ENCODE data around the gene SHISAL2A. TPM values are rescaled to one million over a fixed set of nuclear protein-coding genes. Genes with fewer than 3 reads are reported as not detected.
A peak's percentile ranks its signal among the peaks of the same experiment; 100 is the strongest.

SHISAL2A gene
- polyA plus RNA-seq, 1 donor from 2014 or later, result not detected

DNA sequence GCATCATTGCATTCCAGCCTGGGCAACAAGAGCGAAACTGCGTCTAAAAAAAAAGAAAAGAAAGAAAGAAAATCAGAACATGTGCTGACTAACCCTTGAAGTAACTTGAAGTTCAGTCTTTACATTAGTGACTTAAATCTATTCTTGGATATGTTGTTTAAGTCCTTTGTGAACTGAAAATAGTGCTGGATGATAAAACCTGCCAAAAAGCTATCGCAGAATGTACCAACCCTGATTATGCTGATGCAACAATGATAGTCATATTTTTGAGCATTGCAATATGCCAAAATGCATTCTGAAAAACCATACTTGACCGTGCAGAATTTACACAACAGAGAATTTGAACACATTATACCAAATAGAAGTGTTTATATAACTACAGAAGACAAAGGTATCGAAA lies 30.7 kb downstream of the SHISAL2A start:
- Histone ChIP-seq H3K27ac (ENCODE audit: low read length) (peak overlapping the region; percentile 98), H3K79me2 (replicated peaks; ENCODE audit: insufficient read depth, low read length) (no peaks in the 10 kb centered on the region), H3K9me2 (ENCODE audit: insufficient read depth, low read length) (no peaks in the 10 kb centered on the region), H3K4me2 (ENCODE audit: low read length) (no peak overlapping the region), H2AFZ (ENCODE audit: low read depth, low read length) (no peak overlapping the region), H3K9ac (ENCODE audit: low read length) (peak overlapping the region; percentile 77), H3K4me3 (ENCODE audit: low read length) (peak overlapping the region; percentile 55), H4K20me1 (ENCODE audit: insufficient read depth) (no peaks in the 10 kb centered on the region), H3K36me3 (ENCODE audit: insufficient read depth, low read length) (no peaks in the 10 kb centered on the region), H3K27me3 (ENCODE audit: insufficient read depth, low read depth, low read length) (no peaks in the 10 kb centered on the region), H3F3A (ENCODE audit: insufficient read depth, low read length, poor library complexity, severe bottlenecking) (peaks cover 15% of the 10 kb centered on the region), H3K9me3 (ENCODE audit: low read length) (no peaks in the 10 kb centered on the region)
- TF ChIP-seq SMC3 (conservative IDR thresholded peaks at IDR 0.05; ENCODE audit: poor library complexity) (no peak), RAD21 (conservative IDR thresholded peaks at IDR 0.05) (no peak), EZH2 (IDR thresholded peaks at IDR 0.05; ENCODE audit: borderline replicate concordance, insufficient read depth, low read length, poor library complexity, severe bottlenecking) (no peak), EP300 (conservative IDR thresholded peaks at IDR 0.05; ENCODE audit: poor library complexity, severe bottlenecking) (no peak), MXI1 (conservative IDR thresholded peaks at IDR 0.05; ENCODE audit: poor library complexity, severe bottlenecking) (no peak), TAF1 (IDR thresholded peaks at IDR 0.05; ENCODE audit: low read depth) (no peak), POLR2AphosphoS5 (IDR thresholded peaks at IDR 0.05) (no peak)
- TF ChIP-seq, protein P1, sequence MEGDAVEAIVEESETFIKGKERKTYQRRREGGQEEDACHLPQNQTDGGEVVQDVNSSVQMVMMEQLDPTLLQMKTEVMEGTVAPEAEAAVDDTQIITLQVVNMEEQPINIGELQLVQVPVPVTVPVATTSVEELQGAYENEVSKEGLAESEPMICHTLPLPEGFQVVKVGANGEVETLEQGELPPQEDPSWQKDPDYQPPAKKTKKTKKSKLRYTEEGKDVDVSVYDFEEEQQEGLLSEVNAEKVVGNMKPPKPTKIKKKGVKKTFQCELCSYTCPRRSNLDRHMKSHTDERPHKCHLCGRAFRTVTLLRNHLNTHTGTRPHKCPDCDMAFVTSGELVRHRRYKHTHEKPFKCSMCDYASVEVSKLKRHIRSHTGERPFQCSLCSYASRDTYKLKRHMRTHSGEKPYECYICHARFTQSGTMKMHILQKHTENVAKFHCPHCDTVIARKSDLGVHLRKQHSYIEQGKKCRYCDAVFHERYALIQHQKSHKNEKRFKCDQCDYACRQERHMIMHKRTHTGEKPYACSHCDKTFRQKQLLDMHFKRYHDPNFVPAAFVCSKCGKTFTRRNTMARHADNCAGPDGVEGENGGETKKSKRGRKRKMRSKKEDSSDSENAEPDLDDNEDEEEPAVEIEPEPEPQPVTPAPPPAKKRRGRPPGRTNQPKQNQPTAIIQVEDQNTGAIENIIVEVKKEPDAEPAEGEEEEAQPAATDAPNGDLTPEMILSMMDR (IDR thresholded peaks at IDR 0.05; ENCODE audit: poor library complexity, severe bottlenecking), result no peak
- TF ChIP-seq, protein P2, sequence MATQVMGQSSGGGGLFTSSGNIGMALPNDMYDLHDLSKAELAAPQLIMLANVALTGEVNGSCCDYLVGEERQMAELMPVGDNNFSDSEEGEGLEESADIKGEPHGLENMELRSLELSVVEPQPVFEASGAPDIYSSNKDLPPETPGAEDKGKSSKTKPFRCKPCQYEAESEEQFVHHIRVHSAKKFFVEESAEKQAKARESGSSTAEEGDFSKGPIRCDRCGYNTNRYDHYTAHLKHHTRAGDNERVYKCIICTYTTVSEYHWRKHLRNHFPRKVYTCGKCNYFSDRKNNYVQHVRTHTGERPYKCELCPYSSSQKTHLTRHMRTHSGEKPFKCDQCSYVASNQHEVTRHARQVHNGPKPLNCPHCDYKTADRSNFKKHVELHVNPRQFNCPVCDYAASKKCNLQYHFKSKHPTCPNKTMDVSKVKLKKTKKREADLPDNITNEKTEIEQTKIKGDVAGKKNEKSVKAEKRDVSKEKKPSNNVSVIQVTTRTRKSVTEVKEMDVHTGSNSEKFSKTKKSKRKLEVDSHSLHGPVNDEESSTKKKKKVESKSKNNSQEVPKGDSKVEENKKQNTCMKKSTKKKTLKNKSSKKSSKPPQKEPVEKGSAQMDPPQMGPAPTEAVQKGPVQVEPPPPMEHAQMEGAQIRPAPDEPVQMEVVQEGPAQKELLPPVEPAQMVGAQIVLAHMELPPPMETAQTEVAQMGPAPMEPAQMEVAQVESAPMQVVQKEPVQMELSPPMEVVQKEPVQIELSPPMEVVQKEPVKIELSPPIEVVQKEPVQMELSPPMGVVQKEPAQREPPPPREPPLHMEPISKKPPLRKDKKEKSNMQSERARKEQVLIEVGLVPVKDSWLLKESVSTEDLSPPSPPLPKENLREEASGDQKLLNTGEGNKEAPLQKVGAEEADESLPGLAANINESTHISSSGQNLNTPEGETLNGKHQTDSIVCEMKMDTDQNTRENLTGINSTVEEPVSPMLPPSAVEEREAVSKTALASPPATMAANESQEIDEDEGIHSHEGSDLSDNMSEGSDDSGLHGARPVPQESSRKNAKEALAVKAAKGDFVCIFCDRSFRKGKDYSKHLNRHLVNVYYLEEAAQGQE (IDR thresholded peaks at IDR 0.05; ENCODE audit: borderline replicate concordance), result no peak

DNA sequence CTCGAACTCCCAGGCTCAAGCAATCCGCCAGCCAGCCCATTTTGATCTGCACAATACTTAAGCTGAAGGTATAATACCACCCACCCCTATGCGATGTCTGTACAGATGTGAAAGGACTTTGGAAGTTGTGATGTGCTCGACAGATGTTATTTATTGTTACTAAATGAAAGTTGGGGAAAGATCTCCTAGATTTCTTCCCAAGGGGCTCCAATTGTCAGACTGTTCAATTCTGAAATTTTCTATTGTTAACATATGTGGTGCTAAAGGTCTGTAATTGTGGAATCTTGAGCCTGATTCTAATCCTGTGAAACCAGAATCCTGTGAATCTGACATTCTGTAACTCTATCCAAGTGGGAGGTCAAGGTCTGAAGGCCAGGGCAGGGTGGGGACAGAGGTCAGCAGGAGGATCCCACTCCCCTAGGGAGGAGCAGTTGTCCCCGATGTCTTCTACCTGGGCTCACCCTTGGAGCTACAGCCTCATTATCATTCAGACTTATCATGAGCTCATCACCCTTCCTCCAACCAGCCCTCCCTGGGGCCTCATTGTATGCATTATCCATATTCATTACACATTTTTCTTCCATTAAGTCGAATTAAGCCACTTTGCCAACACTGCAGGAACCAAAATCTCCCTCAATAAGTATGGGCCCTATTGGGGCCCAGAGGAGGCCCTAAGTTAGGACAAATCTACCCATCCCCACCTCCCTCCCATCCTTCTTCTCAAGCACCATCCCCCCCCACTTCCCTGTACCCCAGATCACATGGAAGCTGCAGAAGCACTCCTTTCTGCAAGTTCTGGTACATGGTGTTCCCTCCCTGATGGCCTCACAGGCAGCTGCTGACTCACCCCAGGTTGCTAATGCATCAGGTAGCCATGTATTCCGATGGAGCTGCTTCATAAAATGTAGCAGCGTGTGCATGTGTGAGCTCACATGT lies 32.3 kb downstream of the SHISAL2A start:
- Histone ChIP-seq H3K9me3 (ENCODE audit: low read length) (no peaks in the 10 kb centered on the region), H3K27ac (ENCODE audit: low read length) (peak overlapping the region; percentile 59), H3K79me2 (replicated peaks; ENCODE audit: insufficient read depth, low read length) (no peaks in the 10 kb centered on the region), H3K9ac (ENCODE audit: low read length) (no peak overlapping the region), H3K36me3 (ENCODE audit: insufficient read depth, low read length) (no peaks in the 10 kb centered on the region), H2AFZ (ENCODE audit: low read depth, low read length) (no peak overlapping the region), H3F3A (ENCODE audit: insufficient read depth, low read length, poor library complexity, severe bottlenecking) (peaks cover 10% of the 10 kb centered on the region), H3K9me2 (ENCODE audit: insufficient read depth, low read length) (no peaks in the 10 kb centered on the region), H3K4me2 (ENCODE audit: low read length) (no peak overlapping the region), H4K20me1 (ENCODE audit: insufficient read depth) (no peaks in the 10 kb centered on the region), H3K27me3 (ENCODE audit: insufficient read depth, low read depth, low read length) (no peaks in the 10 kb centered on the region), H3K4me3 (ENCODE audit: low read length) (no peak overlapping the region)
- TF ChIP-seq, protein P1 (IDR thresholded peaks at IDR 0.05; ENCODE audit: poor library complexity, severe bottlenecking), result no peak
- TF ChIP-seq EP300 (conservative IDR thresholded peaks at IDR 0.05; ENCODE audit: poor library complexity, severe bottlenecking) (no peak), MXI1 (conservative IDR thresholded peaks at IDR 0.05; ENCODE audit: poor library complexity, severe bottlenecking) (no peak), RAD21 (conservative IDR thresholded peaks at IDR 0.05) (no peak), POLR2AphosphoS5 (IDR thresholded peaks at IDR 0.05) (no peak), EZH2 (IDR thresholded peaks at IDR 0.05; ENCODE audit: borderline replicate concordance, insufficient read depth, low read length, poor library complexity, severe bottlenecking) (no peak), SMC3 (conservative IDR thresholded peaks at IDR 0.05; ENCODE audit: poor library complexity) (no peak), TAF1 (IDR thresholded peaks at IDR 0.05; ENCODE audit: low read depth) (no peak)
- TF ChIP-seq, protein P2 (IDR thresholded peaks at IDR 0.05; ENCODE audit: borderline replicate concordance), result no peak
